GM18502 (cell line): ENCODE results near the gene VAV2.

Source experiments
- ATAC-seq: cut with Tn5 transposase; IDR thresholded peaks from one replicate; pipeline ENCODE4 v1.9.1; 2021; ENCODE audit warnings: mild to moderate bottlenecking; ENCODE audit not compliant: unreplicated experiment, poor library complexity

The VAV2 gene

DNA sequence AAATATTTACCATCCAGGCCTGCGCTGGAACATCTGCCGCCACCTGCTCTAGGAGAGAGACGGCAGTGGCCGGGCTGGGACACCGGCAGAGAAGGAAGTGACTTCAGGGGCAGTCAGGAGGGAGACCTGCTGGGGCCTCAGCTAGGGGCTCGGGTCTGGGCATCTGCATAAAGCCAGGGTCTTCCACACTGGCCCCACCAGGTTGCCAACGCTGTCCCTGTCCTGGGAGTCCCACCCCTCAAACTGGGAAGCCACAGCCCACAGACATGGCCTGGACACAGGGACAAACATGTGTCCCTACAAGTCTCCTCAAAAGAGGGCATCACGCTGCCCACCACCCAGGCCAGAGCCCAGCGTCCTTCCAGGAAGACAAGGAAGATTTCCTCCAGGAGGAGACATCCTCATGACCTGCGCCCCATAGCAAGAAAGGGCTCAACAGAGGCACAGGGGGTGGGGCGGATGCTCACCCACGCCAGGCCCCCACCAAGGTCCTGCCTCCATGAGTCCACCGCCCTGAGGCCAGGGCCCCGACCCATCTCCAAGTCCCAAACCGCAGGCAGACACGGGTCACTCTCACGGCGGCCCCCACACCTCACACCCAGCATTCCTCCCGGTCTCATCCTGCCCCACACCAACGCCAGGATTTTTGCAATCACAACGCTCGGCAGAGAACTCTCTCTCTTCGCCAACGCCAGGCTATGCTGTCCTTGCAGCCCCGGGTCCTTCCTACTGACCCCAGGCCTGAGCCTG is 9.0 kb downstream of the VAV2 start:
- ATAC-seq = no peak

DNA sequence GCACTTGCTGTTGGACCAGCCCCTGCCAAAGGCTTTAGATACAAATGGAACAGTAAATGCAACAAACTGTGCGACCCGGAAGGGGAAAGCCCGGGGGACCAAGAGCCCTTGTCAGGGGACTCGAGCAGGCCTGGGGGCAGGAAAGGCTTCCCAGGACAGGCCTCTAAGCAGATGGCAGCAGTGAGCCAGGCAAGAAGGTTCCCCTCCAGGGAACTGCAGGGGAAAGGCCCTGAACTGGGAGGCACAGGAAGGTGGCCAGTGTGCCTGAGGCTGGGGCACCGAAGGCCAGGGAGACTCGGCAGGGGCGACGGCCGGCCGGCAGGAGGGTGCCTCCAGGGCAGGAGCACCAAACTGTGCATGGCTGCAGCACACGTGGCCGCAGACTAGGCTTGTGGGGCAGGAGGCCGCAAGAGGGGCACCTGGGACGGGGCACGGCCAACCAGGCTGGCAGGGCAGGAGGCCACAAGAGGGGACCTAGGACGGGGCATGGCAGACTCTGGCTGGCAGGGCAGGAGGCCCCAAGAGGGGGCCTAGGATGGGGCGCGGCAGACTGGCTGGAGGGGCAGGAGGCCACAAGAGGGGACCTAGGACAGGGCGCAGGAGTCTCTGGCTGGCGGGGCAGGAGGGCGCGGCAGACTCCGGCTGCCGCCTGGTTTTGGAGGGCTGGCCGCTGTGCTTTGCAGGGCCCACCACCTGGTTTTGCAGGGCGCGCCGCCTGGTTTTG is 10.0 kb downstream of the VAV2 start:
- no peak for ATAC-seq

DNA sequence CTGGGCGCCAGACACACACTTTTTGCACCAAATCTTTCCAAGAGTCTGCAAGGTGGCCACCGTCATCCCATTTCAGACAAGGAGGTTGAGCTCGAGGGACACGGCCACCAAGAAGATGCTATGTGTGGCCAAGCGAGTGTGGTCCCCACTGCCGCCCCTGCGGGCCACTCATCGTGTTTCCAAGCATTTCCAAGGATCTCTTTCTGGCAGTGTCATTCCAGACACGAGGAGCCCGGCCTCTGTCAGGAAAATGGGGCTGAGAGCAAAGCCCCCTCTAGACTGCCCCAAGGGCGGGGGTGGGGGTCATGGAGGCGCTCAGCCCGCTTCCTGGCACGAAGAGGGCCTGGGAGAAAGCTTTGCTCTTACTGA is 10.6 kb downstream of the VAV2 start:
- no peak for ATAC-seq

DNA sequence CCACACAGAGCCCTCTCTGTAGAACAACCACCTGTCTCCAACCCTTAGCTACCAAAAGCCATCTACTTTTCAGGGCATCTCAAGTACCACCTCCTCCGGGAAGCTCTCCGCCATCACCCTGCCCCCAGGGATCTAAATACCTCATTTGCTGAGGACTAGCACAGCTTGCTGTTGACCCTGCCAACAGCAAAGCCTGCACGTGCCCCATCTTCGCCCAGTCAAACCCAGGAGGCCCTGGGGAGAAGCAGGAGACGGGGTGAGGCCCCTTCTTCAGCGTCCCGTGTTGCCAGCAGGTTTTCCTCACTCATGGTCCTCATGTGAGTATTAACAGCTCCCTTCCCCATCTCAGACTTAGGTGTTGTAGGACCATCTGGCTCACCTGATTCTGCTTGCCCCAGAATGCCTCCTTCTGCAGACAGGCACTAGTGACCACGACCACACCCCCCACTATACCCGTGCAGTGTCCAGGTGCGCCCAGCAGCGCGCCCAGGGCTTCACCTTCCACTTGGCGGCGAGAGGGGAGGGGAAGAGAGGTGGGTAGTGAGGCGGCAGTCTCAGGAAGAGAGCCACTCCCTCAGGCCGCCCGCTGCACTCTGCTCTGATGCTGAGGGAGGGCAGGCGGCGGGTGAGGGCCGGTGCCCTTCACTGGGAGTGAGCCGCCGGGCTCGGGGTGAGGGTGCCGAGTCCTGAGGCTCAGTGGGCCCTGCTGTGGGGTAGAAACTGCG is 11.1 kb downstream of the VAV2 start:
- ATAC-seq = no peak

DNA sequence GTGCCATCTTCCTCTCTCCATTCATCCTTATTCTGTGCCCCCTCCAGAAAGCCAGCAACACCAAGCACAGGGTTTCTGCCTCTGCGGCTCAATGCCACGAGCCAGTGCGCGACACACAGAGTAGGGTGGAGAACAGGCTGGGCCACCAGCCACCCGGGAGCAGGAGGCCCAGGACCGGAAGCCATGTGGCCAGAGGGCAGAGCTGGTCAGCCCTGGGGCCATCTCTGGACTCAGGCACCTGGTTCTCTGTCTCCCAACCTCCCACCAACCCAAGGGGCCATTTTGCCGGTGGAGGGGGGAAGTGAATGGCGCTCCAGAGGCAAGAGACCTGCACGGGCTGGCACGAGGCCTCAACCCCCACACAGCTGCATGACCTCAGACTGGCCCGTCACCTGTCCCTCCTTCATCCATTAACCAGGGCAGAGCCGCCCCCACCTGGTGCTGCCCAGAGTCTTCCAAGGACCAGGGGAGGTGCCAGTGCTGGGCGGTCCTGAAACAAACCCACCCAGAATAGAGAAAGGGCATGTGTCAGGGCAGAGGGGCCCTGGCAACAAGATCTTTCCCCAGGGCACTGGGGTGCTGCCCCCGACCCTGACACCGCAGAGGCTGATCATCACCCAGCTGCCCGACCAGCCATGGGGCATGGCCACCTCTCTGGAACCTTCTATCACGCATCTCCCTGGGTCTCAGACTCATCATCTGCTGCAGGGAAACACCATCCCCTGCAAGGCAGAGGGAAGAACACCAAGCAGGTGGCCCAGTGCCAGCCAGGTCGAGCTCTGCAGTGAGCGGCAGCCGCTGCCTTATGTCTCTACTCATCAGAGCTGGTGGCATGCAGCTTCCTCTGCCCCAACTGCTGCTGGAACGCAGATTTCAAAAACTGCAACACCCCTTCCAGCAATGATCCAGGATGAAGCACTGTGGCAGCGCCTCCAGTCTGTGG is 11.9 kb downstream of the VAV2 start:
- no peak for ATAC-seq

DNA sequence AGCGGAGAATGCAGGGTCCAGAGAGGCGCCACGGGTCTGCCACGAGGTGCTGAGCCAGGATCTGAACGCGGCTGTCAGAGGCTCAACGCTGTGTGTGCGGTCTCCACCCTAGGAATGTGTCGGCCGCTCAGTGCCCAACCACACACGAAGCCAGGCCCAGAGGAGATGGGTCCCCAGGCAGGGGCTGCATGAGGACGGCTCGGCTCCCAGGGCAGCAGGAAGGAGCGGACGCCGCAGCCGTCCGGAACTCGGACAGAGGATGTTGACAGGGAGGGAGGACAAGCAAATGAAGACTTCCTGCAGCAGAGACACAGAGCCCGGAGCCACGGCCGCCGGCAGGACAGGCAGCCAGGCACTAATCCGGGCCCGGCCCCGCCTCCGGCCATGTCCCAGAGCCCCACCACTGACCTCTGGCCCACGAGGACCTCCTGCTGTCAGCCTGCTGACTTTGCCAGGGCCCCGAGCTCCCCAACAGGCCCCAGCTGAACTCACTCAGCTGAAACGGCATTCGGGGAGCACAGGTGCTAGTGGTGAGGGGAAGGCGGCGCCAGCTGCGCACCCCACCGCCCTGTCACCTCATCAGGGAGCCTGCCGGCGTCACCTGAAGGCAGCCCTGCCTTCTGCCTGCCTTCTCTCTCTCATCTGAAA is 12.7 kb downstream of the VAV2 start:
- ATAC-seq = no peak

DNA sequence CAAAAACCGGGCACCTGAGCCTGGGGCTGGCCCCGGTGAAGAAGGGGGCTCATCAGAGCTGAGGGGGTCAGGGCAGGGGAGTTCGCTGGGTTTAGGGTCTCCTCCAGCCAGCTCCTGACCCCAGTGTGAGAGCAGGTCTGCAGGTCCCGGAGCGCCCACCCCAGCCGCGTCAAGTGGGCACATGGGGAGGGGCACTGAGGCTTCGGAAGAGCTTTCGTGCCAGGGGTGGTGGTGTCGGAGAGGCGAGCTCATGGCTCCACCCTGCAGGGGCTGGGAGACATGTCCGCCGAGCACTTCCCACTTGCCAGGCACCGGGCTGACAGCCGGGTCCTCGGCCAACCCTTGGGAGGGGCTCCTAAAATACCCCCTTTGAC is 13.2 kb downstream of the VAV2 start:
- no peak for ATAC-seq

DNA sequence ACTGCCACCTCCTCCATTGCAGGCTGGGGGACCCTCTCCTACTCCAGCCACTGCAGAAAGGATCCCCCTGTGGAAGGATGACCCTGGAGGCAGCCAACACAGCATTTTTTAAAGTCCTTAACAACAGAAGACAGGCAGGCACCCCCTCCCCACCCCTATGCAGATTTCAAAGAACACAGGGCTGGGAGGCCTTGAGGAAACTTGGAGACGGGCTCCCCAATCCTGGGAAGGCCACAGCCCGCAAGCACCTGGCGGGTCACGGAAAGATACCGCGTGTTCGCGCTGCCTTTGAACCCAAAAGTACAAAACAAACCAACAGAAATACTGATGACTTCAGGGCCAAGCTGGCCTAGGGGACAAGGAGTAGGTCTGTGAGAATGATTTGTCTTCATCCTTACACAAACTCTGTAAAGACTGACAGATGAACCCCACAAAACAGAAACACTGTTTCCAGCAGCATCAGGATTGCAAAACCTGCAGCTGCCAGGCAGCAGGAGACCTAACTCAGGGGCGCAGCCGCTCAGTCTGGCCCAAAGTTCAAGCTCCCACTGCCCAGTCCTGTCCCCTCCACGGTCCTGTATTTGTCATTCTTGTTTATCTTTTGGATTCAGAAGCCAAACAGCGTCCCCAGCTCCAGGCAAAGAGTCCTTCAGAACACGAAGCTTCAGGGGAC is 13.8 kb downstream of the VAV2 start:
- ATAC-seq = no peak

DNA sequence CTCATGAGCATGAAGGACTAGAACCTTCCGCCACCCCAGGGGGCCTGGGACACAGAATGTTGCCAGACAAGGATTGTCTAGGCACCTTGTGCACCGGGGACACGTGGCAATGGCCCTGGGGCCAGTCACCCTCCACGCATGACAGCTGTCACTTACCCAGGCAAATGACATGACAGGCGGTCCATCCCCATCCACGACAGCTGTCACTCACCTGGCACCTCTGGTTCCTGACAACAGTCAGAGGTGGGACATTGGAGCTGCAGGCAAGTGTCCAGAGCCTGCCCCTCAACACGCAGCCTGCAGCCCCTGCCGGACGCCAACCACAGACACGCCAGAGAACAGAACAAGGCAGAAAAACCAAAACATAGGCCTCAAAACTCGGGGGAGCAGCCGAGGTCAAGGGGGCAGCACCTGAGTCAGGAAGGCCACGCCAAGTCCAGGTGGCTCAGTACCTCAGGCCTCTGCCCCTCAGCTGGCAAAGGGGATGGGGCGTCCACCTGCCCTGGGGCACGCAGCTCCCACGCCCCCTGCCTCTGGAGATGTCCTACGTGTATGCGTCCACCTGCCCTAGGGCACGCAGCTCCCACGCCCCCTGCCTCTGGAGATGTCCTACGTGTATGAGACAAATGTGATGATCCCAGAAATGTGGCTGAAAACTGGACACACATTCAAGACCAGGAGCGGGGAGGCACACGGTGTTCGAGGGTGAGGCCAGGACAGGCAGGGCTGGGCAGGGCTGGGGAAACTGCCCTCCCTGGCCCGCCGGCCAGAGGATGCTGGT is 14.5 kb downstream of the VAV2 start:
- ATAC-seq = no peak

DNA sequence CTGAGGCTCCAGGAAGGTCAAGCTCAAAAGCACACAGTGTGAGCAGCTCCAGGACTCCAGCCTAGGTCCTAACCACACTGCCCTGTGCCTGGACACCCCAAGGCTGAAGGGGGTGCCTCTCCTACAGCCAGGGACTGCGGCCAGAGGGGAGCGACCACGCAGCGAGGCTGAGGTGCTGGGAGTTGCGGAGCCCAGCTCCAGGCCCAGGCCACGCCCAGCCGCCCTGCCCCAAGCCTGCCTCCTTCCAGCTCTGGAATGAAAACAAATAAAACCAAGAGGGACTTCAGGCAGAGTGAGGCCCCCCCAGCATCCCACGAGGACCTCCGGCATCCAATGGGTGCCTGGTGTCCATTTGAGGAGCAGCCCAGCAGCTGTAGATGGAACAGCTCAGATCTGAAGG is 15.2 kb downstream of the VAV2 start:
- ATAC-seq = no peak

DNA sequence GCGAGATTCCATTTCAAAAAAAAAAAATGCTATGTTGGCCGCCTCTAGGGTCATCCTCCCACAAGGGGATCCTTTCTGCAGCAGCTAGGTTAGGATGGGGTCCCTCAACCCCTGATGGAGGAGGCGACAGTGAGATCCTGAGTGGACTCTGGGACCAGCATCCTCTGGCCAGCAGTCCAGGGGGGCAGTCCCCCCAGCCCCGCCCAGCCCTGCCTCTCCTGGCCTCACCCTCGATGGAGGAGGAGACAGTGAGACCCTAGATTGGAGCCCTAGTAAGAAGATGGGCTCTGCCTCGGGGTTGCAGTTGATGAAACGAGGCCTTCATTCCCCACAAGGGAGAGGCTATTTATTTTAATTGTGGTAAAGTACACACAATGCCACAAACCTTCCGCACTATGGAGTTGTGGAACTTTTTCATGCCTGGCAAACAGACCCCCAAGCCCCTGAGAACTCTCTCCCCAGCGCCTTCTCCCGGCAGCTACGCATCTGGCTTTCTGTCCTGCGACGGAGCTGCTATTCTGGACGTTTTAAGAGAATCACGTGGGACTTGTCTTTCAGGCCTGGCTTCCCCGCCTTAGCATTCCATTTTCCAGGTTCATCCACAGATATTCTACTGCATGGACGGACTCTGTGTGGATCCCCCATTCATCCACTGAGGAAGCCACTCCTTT is 15.8 kb downstream of the VAV2 start:
- ATAC-seq = no peak

DNA sequence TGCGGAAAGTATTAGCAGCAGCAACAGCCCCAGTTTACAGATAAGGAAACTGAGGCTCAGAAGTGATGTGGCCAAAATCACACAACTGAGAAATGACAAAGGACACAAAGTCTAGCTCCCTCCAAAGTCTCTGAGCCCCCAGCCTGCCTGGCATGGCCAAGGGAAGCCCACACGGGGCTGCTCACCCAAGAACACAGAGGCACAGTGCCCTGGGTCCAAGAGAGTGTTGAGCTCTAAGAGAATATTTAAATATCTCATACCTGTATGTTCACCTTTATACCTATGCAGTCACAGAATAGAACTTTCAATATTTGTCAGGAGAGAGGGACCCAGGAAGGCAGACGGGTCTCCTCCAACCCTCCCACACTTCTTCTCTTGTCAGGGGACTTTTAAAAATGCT is 16.6 kb downstream of the VAV2 start:
- ATAC-seq = no peak

DNA sequence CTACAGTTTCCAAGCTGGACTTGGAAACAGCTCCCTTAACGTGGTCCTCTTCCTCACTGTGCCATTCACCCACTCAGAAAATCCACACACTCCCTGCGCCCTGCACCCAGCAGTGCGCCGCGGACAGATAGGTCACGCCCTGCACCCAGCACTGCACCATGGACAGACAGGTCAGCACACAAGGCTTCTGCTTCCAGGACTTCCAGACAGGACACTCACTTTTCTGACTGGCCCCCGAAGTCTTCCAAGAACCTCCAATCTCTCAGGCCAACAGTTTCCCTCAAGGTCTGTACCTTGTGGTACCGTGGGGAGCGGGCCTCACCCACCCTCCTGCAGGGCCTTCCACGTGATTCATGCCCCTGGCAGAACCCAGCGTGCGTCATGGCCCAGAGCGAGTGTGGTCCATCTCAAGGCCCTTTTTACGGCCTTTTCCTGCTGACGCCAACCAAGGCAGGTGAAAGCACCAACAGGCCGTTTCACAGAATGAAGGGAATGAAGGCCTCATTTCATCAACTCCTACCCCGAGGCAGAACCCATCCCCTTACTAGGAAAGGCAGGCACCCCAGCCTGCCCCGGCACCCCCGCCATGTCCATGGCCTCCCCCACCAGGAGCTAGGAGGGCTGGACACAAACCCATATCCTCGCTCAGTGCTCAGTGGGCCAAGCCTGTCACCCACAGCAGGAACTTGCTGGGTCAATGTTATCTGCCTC is 17.3 kb downstream of the VAV2 start:
- ATAC-seq = no peak

DNA sequence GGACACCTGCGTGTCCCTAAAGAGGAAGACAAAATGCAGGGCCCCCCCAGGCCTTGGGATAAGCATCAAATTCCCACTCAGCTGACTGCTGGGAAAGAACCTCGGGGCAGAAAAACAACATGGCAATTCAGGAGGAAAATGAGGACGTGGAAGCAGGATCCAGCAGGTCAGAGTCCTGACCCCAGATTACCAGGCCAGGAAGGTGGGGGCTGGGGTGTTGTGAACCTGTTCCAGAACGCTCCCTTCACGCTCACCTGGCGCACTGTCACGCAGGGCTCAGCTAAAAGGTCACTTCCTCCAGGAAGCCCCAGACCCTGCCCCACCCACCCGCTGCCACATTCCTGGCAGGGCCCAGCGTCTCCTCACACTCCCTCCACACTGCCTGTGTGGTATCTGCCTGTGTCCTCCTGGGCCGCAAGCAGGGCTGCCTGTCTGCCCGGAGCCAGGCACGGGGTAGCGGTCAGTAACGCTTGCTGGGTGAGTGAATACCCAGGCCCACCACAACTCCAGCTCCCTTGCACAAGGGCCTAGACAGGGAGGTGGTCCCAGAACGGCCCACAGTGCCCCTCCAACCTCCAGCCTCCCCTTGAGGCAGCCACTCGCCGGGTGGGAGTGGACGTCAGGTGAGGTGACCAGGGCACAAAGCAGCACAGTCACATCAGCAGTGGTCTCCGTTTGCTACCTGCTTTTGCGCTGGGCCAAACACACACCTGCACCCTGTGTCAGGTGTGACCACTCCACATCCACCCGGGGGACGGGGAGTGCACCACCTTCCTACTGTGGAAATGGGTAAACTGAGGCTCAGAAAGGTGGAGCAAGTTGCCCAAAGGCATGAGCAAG is 18.1 kb downstream of the VAV2 start:
- no peak for ATAC-seq

DNA sequence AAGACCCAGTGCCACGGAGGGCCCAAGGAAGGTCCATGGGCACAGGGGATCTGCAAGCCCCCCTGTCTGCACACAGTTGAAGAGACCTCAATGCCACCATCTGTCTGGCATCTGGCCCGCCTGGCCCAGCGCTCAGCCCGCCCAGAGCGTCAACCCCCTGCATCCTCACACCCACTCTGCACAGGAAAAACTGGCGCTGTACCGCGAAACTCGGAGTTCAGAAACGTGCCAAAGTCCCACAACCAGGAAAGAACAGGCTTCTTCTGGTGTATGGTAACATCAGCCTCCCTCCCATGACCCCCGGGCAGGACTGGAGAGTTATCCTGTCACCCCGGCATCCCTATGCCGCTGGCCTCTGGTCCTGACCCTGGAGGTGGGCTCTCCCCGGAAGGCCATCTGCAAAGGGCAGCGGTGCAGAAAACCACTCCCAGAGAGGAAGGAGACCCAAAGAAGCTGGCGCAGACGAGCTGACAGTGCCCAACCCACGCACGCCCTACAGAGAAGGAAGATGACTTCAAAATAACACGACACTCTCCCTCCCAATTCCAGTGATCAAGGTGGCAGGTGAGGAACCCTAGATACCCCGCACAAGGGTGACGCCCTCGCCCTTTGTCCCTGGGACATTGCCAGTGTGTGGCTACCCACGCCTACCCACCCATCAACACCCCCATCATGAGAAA is 18.9 kb downstream of the VAV2 start:
- no peak for ATAC-seq
